Measurements from ENCODE around the gene LMOD1.

Gene LMOD1

DNA sequence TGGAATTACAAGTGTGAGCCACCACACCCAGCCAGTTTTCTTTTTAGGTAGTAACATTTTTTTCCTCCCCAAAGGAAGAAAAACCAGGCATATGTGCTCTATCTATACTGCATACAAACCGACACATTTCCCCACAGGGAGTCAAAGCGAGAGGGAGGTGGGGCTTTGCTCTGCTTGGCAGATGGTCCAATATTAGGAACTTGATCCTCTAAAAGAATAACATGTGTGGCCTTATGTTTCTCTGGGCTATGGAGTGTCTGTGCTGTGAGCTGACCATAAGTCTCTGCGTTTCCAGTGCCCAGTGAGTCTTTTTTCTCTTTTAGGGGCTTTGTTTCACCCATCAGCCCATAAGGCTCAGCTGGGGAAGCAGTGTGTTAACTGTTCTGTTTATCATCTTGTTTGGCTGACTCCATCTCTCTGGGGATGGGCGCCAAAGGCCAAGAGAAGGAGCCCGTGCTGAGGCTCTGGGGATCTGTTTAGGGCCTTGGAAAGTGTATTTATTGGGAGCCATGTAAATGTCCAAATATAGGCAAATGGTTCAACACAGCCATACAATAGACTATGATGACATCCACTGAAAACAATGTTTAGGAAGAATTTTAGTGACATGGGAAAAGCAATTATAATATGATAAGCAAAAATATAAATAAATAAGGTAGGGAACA lies 20.2 kb downstream of the LMOD1 start:
- H3K4me3 ChIP-seq (ENCODE audit: low read depth, low read length): no peak overlapping the region
- DNase-seq (ENCODE audit: low read depth, low spot score): no peak
- ChIA-PET CTCF (interaction anchor here (1.6 to 2.0 kb wide), 3 partner anchors 16 to 30 kb away, joined by 3 to 7 read pairs (median 5); no protein-coding TSS in a partner anchor), POLR2A (no interaction called here)
- TF ChIP-seq, protein P1, sequence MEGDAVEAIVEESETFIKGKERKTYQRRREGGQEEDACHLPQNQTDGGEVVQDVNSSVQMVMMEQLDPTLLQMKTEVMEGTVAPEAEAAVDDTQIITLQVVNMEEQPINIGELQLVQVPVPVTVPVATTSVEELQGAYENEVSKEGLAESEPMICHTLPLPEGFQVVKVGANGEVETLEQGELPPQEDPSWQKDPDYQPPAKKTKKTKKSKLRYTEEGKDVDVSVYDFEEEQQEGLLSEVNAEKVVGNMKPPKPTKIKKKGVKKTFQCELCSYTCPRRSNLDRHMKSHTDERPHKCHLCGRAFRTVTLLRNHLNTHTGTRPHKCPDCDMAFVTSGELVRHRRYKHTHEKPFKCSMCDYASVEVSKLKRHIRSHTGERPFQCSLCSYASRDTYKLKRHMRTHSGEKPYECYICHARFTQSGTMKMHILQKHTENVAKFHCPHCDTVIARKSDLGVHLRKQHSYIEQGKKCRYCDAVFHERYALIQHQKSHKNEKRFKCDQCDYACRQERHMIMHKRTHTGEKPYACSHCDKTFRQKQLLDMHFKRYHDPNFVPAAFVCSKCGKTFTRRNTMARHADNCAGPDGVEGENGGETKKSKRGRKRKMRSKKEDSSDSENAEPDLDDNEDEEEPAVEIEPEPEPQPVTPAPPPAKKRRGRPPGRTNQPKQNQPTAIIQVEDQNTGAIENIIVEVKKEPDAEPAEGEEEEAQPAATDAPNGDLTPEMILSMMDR (IDR thresholded peaks at IDR 0.05; ENCODE audit: insufficient read depth, low read length, missing control alignments): no peak

DNA sequence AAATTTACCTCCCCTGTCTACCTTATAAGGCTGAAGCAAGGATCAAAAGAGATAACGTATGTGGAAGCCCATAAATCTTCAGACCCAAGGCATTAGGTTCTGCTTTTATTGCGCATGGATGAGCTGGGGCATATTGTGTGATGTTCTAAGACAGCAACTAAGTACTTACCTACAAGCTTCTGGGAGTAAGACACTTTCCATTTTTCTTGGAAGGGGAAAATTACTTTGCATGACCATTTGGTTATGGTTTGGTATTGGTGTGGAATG lies 21.1 kb downstream of the LMOD1 start:
- H3K4me3 ChIP-seq (ENCODE audit: low read depth, low read length): no peak overlapping the region
- no peak for DNase-seq (ENCODE audit: low read depth, low spot score)
- POLR2A ChIA-PET: no interaction called here
- CTCF ChIA-PET: interaction anchor here (0.9 to 1.7 kb wide), 2 partner anchors 9 to 21 kb away, joined by 4 to 5 read pairs; partner anchors contain the start of gene LMOD1
- TF ChIP-seq, protein P1 (IDR thresholded peaks at IDR 0.05; ENCODE audit: insufficient read depth, low read length, missing control alignments): no peak

DNA sequence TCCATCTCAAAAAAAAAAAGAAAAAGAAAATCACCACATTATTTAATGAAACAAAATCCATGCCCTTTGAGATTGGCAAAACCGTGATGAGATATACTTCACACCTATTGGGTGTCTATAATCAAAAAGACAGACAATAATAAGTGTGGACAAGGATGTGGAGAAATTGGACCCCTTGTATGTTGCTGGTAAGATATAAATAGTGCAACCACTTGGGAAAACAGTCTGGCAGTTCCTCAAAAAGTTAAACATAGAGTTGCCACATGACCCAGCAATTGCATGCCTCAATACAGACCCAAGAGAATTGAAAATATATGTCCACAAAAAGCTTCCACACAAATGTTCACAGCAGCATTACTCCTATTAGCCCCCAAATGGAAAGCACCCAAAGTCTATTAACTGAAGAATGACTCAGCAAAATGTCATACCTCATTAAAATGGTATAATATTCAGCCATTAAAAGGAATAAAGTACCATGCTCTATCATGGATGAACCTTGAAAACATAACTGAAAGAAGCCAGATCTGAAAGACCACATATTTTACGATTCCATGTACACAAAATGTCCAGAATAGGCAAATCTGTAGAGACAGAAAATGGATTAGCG lies 24.3 kb downstream of the LMOD1 start:
- H3K4me3 ChIP-seq (ENCODE audit: low read depth, low read length): no peak overlapping the region
- no peak for DNase-seq (ENCODE audit: low read depth, low spot score)
- ChIA-PET POLR2A (no interaction called here), CTCF (no interaction called here)
- TF ChIP-seq, protein P1 (IDR thresholded peaks at IDR 0.05; ENCODE audit: insufficient read depth, low read length, missing control alignments): no peak

DNA sequence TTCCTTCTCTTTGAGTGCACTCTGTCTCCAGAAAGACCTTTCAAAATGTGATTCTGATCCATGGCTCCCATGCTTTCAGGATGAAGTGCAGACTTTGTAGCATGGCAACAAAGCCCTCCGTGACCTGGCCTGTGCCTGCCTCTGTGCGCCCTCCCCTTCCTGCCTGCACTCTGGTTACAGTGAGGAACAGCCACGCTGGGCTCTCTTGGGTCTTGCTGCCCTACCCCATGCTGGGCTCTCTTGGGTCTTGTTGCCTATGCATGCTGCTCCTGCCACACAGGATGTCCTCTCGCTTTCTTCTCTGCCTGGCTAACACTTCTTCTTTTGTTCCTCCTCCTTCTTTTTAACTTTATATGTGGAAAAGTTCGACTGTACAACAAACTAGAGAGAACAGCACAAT lies 28.0 kb downstream of the LMOD1 start:
- no peak for DNase-seq (ENCODE audit: low read depth, low spot score)
- POLR2A ChIA-PET: no interaction called here
- no peak overlapping the region for H3K4me3 ChIP-seq (ENCODE audit: low read depth, low read length)
- TF ChIP-seq, protein P1 (IDR thresholded peaks at IDR 0.05; ENCODE audit: insufficient read depth, low read length, missing control alignments): no peak
- CTCF ChIA-PET: interaction anchor here (3.1 kb wide), 1 partner anchor 23 kb away, joined by 19 read pairs; no protein-coding TSS in a partner anchor

DNA sequence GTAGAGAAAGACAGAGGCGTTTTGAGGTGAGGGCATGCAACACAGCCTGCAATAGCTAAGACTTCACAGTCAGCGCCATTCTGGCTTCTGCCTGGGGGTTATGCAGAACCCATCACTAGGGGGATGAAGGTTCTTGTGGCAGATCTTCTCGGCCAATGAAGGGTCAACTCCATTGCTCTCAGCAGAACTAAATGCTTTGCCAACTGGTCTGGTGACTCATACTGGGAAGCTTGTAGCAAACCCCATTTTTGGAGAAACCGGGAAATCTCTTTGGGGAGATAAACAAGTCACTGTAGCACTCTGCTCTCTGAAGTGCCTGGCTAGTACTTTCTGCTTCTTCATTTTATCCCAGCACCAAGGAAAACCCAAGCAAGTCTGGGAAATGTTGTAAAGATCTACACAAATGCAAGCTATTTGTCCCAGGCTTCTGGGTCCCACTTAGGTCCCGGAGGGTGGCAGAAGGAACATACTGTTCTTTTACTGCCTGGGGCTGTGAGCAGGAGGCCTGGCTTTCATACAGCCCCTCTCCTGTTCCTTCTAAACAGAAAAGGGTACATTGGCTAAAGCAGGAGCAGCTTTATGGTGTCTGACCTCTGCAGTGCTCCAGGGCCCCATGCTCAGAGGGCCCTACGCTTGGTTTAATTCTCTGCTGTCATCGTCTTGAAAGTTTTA lies 28.9 kb downstream of the LMOD1 start:
- ChIA-PET CTCF (interaction anchor here (1.5 to 3.1 kb wide), 3 partner anchors 10 to 28 kb away, joined by 3 to 19 read pairs (median 13); partner anchors contain the start of gene LMOD1), POLR2A (interaction anchor here (0.9 to 2.2 kb wide), 2 partner anchors 27 to 29 kb away, joined by 5 to 10 read pairs; partner anchors contain the start of gene LMOD1)
- TF ChIP-seq, protein P1 (IDR thresholded peaks at IDR 0.05; ENCODE audit: insufficient read depth, low read length, missing control alignments): no peak
- peak; percentile 74 for DNase-seq (ENCODE audit: low read depth, low spot score)
- H3K4me3 ChIP-seq (ENCODE audit: low read depth, low read length): no peak overlapping the region

Data from AG04449 (cell line).